Calu3 (cell line): ENCODE data around the gene NMNAT3. TPM values are rescaled to one million over a fixed set of nuclear protein-coding genes. Genes with fewer than 3 reads are reported as not detected.

ENCODE experiments used
- BruUV-seq: library from RNA; stranded (reverse); fragments of 400-500 nt; replicated peaks from 2 replicates; lab custom pipeline; 2021; lab: Mats Ljungman, UMichigan
- CTCF ChIA-PET: fragments of 300-600 bp; sonication (Branson Sonifier 250); formaldehyde crosslinking; loops from one replicate; lab custom pipeline; 2022; ENCODE audit warnings: antibody characterized with exemption; lab: Charles Lee
- DNase-seq: peaks from one replicate; pipeline ENCODE4 v3.0.0; 2022
- H3K27ac Mint-ChIP-seq: one replicate; pipeline ENCODE4 v1.8.0; 2022; ENCODE audit warnings: mixed read lengths; ENCODE audit not compliant: unreplicated experiment
- H3K27me3 Mint-ChIP-seq: one replicate; pipeline ENCODE4 v1.8.0; 2022; ENCODE audit warnings: mixed read lengths; ENCODE audit not compliant: unreplicated experiment
- H3K36me3 Mint-ChIP-seq: one replicate; pipeline ENCODE4 v1.8.0; 2022; ENCODE audit warnings: mild to moderate bottlenecking, moderate library complexity, mixed read lengths; ENCODE audit not compliant: insufficient read depth, unreplicated experiment
- H3K4me1 Mint-ChIP-seq: one replicate; pipeline ENCODE4 v1.8.0; 2022; ENCODE audit warnings: mild to moderate bottlenecking, low read depth, mixed read lengths; ENCODE audit not compliant: unreplicated experiment
- H3K4me3 Mint-ChIP-seq: one replicate; pipeline ENCODE4 v1.8.0; 2022; ENCODE audit warnings: mild to moderate bottlenecking, low read depth, moderate library complexity, mixed read lengths; ENCODE audit not compliant: unreplicated experiment
- H3K9me3 Mint-ChIP-seq: one replicate; pipeline ENCODE4 v1.8.0; 2022; ENCODE audit warnings: low read depth, mixed read lengths; ENCODE audit not compliant: unreplicated experiment
- CTCF ChIP-seq: fragments of 200-600 bp; IDR thresholded peaks from one replicate; pipeline ENCODE4 v1.8.0; 2022; ENCODE audit warnings: antibody characterized with exemption; ENCODE audit not compliant: unreplicated experiment
- intact Hi-C: fragments of 100-400 bp; cut with micrococcal nuclease; formaldehyde crosslinking; loops from one replicate; pipeline ENCODE4 v1.10.0; 2022; ENCODE audit not compliant: unreplicated experiment
- total RNA-seq: library from RNA; stranded (reverse); gene quantifications from 2 replicates; pipeline ENCODE4 v1.2.3, GENCODE V29; 2022

NMNAT3 gene
- total RNA-seq, 1 experiment from 2014 or later = 7.2 TPM

GRCh38 chr3:139519998-139520737, 157.6 kb downstream of the NMNAT3 start:
- Mint-ChIP-seq H3K4me3 (no peak overlapping the region), H3K36me3 (no peaks in the 10 kb centered on the region), H3K27ac (no peak overlapping the region), H3K27me3 (no peaks in the 10 kb centered on the region), H3K4me1 (peaks cover 7% of the 10 kb centered on the region), H3K9me3 (no peaks in the 10 kb centered on the region)
- intact Hi-C loops = loop anchor here (1.0 kb wide), 2 partner anchors 42 to 93 kb away; no protein-coding TSS in a partner anchor
- peak; percentile 88 for DNase-seq
- peak; percentile 81 for TF ChIP-seq CTCF
- CTCF ChIA-PET = interaction anchor here (0.7 to 2.1 kb wide), 7 partner anchors 9 to 1405 kb away, joined by 3 to 10 read pairs (median 5); no protein-coding TSS in a partner anchor
- BruUV-seq = no TSS peak

- no TSS peak for BruUV-seq
- intact Hi-C loops = no loop called here
- Mint-ChIP-seq H3K27me3 (no peaks in the 10 kb centered on the region), H3K36me3 (no peaks in the 10 kb centered on the region), H3K4me3 (no peak overlapping the region), H3K9me3 (no peaks in the 10 kb centered on the region), H3K27ac (no peak overlapping the region), H3K4me1 (peaks cover 7% of the 10 kb centered on the region)
- CTCF ChIA-PET = interaction anchor here (0.6 to 2.1 kb wide), 5 partner anchors 62 to 165 kb away, joined by 3 to 10 read pairs (median 5); no protein-coding TSS in a partner anchor
- no peak for TF ChIP-seq CTCF
- DNase-seq = no peak
These were observed 158.6 kb downstream of the NMNAT3 start for GRCh38 chr3:139518926-139519842.

- intact Hi-C loops = no loop called here
- no peaks in the 10 kb centered on the region for H3K36me3 Mint-ChIP-seq
- no TSS peak for BruUV-seq
- no peak overlapping the region for H3K27ac Mint-ChIP-seq
- CTCF ChIA-PET = interaction anchor here (0.9 kb wide), 1 partner anchor 95 kb away, joined by 3 read pairs; no protein-coding TSS in a partner anchor
- no peaks in the 10 kb centered on the region for H3K27me3 Mint-ChIP-seq
- no peaks in the 10 kb centered on the region for H3K9me3 Mint-ChIP-seq
- H3K4me3 Mint-ChIP-seq = no peak overlapping the region
- TF ChIP-seq CTCF = no peak
- H3K4me1 Mint-ChIP-seq = peaks cover 7% of the 10 kb centered on the region
- no peak for DNase-seq
These were observed 159.5 kb downstream of the NMNAT3 start for GRCh38 chr3:139518306-139518705.

- TF ChIP-seq CTCF = no peak
- CTCF ChIA-PET = interaction anchor here (0.9 kb wide), 1 partner anchor 95 kb away, joined by 3 read pairs; no protein-coding TSS in a partner anchor
- no TSS peak for BruUV-seq
- H3K4me3 Mint-ChIP-seq = no peak overlapping the region
- H3K27me3 Mint-ChIP-seq = no peaks in the 10 kb centered on the region
- H3K9me3 Mint-ChIP-seq = no peaks in the 10 kb centered on the region
- DNase-seq = no peak
- H3K27ac Mint-ChIP-seq = no peak overlapping the region
- intact Hi-C loops = no loop called here
- H3K4me1 Mint-ChIP-seq = peaks cover 7% of the 10 kb centered on the region
- H3K36me3 Mint-ChIP-seq = no peaks in the 10 kb centered on the region
These were observed 160.3 kb downstream of the NMNAT3 start for GRCh38 chr3:139517321-139518065.
